ENCODE results near the gene CLEC5A.

CLEC5A gene

DNA sequence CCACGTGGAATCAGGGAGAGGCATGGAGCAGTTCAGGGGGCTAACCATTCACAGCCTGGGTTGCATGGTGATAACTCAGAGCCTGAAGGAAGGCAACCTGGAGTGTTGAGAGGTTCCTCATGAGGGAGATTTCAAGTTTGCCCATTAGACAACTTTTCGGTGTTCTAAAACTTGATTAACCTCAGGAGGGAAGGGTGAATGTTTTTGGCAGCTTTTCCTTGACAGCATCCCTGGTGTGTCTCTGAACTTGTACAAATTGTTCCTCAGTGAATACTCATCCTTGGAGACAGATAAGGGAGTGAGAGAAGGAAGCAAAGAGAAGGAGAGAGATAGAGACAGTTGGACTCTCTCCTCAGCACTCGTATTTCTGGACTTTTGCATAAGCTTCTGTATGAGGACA lies 30.7 kb downstream of the CLEC5A start, which contains the start of gene OR9A4:
Gene OR9A4, plus strand, starts transcription at position 301 of the 400 bp plus-strand sequence. CDS start 2,477 bp downstream, outside the sequence.
- Histone ChIP-seq H3K27ac (replicated peaks) (no peak within 1 kb of the TSS), H3K27me3 (ENCODE audit: insufficient read depth, poor library complexity, severe bottlenecking) (no peaks in the 10 kb centered on the region), H3K4me3 (replicated peaks; ENCODE audit: insufficient read depth, low read length) (no peak within 1 kb of the TSS)
- DNase-seq (ENCODE audit: low read depth in 1 of 2, low spot score in 1 of 2): no peak
- no peak for TF ChIP-seq SPI1 (IDR thresholded peaks at IDR 0.05; ENCODE audit: borderline replicate concordance, low read depth)
- TF ChIP-seq, protein P1, sequence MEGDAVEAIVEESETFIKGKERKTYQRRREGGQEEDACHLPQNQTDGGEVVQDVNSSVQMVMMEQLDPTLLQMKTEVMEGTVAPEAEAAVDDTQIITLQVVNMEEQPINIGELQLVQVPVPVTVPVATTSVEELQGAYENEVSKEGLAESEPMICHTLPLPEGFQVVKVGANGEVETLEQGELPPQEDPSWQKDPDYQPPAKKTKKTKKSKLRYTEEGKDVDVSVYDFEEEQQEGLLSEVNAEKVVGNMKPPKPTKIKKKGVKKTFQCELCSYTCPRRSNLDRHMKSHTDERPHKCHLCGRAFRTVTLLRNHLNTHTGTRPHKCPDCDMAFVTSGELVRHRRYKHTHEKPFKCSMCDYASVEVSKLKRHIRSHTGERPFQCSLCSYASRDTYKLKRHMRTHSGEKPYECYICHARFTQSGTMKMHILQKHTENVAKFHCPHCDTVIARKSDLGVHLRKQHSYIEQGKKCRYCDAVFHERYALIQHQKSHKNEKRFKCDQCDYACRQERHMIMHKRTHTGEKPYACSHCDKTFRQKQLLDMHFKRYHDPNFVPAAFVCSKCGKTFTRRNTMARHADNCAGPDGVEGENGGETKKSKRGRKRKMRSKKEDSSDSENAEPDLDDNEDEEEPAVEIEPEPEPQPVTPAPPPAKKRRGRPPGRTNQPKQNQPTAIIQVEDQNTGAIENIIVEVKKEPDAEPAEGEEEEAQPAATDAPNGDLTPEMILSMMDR (IDR thresholded peaks at IDR 0.05; ENCODE audit: insufficient read depth, low read length): no peak
- TF ChIP-seq GABPA (IDR thresholded peaks at IDR 0.05; ENCODE audit: low read depth): no peak
- TF ChIP-seq REST (IDR thresholded peaks at IDR 0.05; ENCODE audit: insufficient replicate concordance, low read depth): no peak
- no peak for TF ChIP-seq POLR2AphosphoS5 (IDR thresholded peaks at IDR 0.05; ENCODE audit: low read depth)

GRCh38 chr7:141915565-141915964 lies 31.2 kb downstream of the CLEC5A start:
- peak in 1 of 2 experiments; percentile 63 for DNase-seq (ENCODE audit: low read depth in 1 of 2, low spot score in 1 of 2)
- TF ChIP-seq REST (IDR thresholded peaks at IDR 0.05; ENCODE audit: insufficient replicate concordance, low read depth) (no peak), POLR2AphosphoS5 (IDR thresholded peaks at IDR 0.05; ENCODE audit: low read depth) (peak; percentile 50; the same call in 1 of the 2 replicates), SPI1 (IDR thresholded peaks at IDR 0.05; ENCODE audit: borderline replicate concordance, low read depth) (peak; percentile 93), GABPA (IDR thresholded peaks at IDR 0.05; ENCODE audit: low read depth) (no peak)
- TF ChIP-seq, protein P1 (IDR thresholded peaks at IDR 0.05; ENCODE audit: insufficient read depth, low read length): no peak

DNA sequence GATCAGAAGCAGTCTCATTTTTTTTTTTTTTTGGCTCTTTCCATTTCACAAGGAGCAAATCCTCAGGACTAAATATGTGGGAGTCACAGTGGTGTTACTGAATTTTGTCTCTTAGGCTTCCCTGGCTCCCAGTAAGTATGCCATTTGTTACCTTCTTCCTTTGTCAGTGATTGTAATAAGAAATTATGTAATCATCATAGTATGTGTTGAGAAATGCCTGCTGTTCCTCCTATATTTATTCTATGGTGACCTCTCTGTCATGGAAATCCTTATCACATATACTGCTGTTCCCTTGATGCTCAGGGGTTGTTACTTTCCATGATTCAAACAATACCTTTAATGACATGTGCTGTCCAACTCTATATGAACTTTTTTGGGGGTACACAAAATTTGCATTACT lies 35.4 kb downstream of the CLEC5A start:
- no peak overlapping the region for H3K27ac ChIP-seq (replicated peaks)
- no peaks in the 10 kb centered on the region for H3K27me3 ChIP-seq (ENCODE audit: insufficient read depth, poor library complexity, severe bottlenecking)
- TF ChIP-seq, protein P1 (IDR thresholded peaks at IDR 0.05; ENCODE audit: insufficient read depth, low read length): no peak
- TF ChIP-seq GABPA (IDR thresholded peaks at IDR 0.05; ENCODE audit: low read depth) (no peak), SPI1 (IDR thresholded peaks at IDR 0.05; ENCODE audit: borderline replicate concordance, low read depth) (no peak), POLR2AphosphoS5 (IDR thresholded peaks at IDR 0.05; ENCODE audit: low read depth) (no peak), REST (IDR thresholded peaks at IDR 0.05; ENCODE audit: insufficient replicate concordance, low read depth) (no peak)
- no peak for DNase-seq (ENCODE audit: low read depth in 1 of 2, low spot score in 1 of 2)
- H3K4me3 ChIP-seq (replicated peaks; ENCODE audit: insufficient read depth, low read length): no peak overlapping the region

More at GRCh38 chr7:141915565-141915964, 31.2 kb downstream of the CLEC5A start:
- no peak overlapping the region for H3K4me3 ChIP-seq (replicated peaks; ENCODE audit: insufficient read depth, low read length)
- no peaks in the 10 kb centered on the region for H3K27me3 ChIP-seq (ENCODE audit: insufficient read depth, poor library complexity, severe bottlenecking)
- H3K27ac ChIP-seq (replicated peaks): no peak overlapping the region

Measured in HL-60 (cell line).